WTC11 (cell line): ENCODE data around the gene PAM. TPM values are rescaled to one million over a fixed set of nuclear protein-coding genes. Genes with fewer than 3 reads are reported as not detected.

Experiments used
- ATAC-seq: fragments of 200-7000 bp; cut with Tn5 transposase; 2 replicates; pipeline ENCODE4 v1.10.0; 2021; ENCODE audit warnings: mild to moderate bottlenecking, moderate library complexity
- CTCF ChIA-PET: fragments of 300-600 bp; sonication (Branson Sonifier 250); formaldehyde crosslinking; loops from one replicate; lab custom pipeline; 2021; ENCODE audit warnings: antibody characterized with exemption; lab: Charles Lee
- POLR2A ChIA-PET: fragments of 350-600 bp; sonication (Branson Sonifier 250); formaldehyde crosslinking; loops from one replicate; lab custom pipeline; 2021; ENCODE audit warnings: antibody characterized with exemption; lab: Charles Lee
- DNase-seq: peaks from one replicate; pipeline ENCODE4 v3.0.0; 2021; ENCODE audit warnings: low spot score
- H3K27ac Mint-ChIP-seq: 2 replicates; pipeline ENCODE4 v1.8.0; 2021; ENCODE audit warnings: mixed read lengths
- H3K27me3 Mint-ChIP-seq: 2 replicates; pipeline ENCODE4 v1.8.0; 2021; ENCODE audit warnings: low read depth, mild to moderate bottlenecking, moderate library complexity, mixed read lengths
- H3K36me3 Mint-ChIP-seq: 2 replicates; pipeline ENCODE4 v1.8.0; 2021; ENCODE audit warnings: mixed read lengths
- H3K4me1 Mint-ChIP-seq: 2 replicates; pipeline ENCODE4 v1.8.0; 2022; ENCODE audit warnings: mixed read lengths
- H3K4me3 Mint-ChIP-seq: 2 replicates; pipeline ENCODE4 v1.8.0; 2021; ENCODE audit warnings: mild to moderate bottlenecking, moderate library complexity, mixed read lengths
- H3K9me3 Mint-ChIP-seq: 2 replicates; pipeline ENCODE4 v1.8.0; 2021; ENCODE audit warnings: mixed read lengths
- ARID4B ChIP-seq: sonication (generic); formaldehyde crosslinking; IDR thresholded peaks from 2 replicates; pipeline ENCODE4 v1.8.0; 2023; ENCODE audit warnings: missing genetic modification reagents, mild to moderate bottlenecking, borderline replicate concordance
- GRHL2 ChIP-seq: fragments of 250-450 bp; sonication (Bioruptor Pico); IDR thresholded peaks from 2 replicates; pipeline ENCODE4 v1.8.0; 2022; ENCODE audit warnings: mild to moderate bottlenecking, moderate library complexity; ENCODE audit not compliant: insufficient replicate concordance, severe bottlenecking
- IRF1 ChIP-seq: sonication (generic); formaldehyde crosslinking; IDR thresholded peaks from 2 replicates; pipeline ENCODE4 v1.8.0; 2023; ENCODE audit warnings: missing genetic modification reagents
- MYBL2 ChIP-seq: sonication (generic); formaldehyde crosslinking; IDR thresholded peaks from 2 replicates; pipeline ENCODE4 v1.8.1; 2023; ENCODE audit warnings: mild to moderate bottlenecking, moderate library complexity, missing genetic modification reagents
- PRDM15 ChIP-seq: sonication (generic); formaldehyde crosslinking; IDR thresholded peaks from 2 replicates; pipeline ENCODE4 v1.8.0; 2022; ENCODE audit warnings: missing genetic modification reagents
- PREB ChIP-seq: sonication (generic); formaldehyde crosslinking; IDR thresholded peaks from 2 replicates; pipeline ENCODE4 v1.8.1; 2022; ENCODE audit warnings: mild to moderate bottlenecking, missing genetic modification reagents, moderate library complexity, borderline replicate concordance
- SMAD3 ChIP-seq: sonication (generic); formaldehyde crosslinking; IDR thresholded peaks from 2 replicates; pipeline ENCODE4 v1.8.0; 2022; ENCODE audit warnings: missing genetic modification reagents, mild to moderate bottlenecking, borderline replicate concordance
- TEAD4 ChIP-seq: sonication (generic); formaldehyde crosslinking; IDR thresholded peaks from 2 replicates; pipeline ENCODE4 v1.8.0; 2022; ENCODE audit warnings: mild to moderate bottlenecking, missing genetic modification reagents
- ZMAT4 ChIP-seq: fragments of 250-450 bp; sonication (Bioruptor Pico); IDR thresholded peaks from 2 replicates; pipeline ENCODE4 v1.9.0; 2021; ENCODE audit warnings: mild to moderate bottlenecking
- ZNF121 ChIP-seq: sonication (generic); formaldehyde crosslinking; IDR thresholded peaks from 2 replicates; pipeline ENCODE4 v1.8.0; 2023; ENCODE audit warnings: missing genetic modification reagents
- ZNF138 ChIP-seq: sonication (generic); formaldehyde crosslinking; conservative IDR thresholded peaks from 2 replicates; pipeline ENCODE4 v1.8.1; 2022; ENCODE audit warnings: mild to moderate bottlenecking, moderate library complexity, missing genetic modification reagents
- ZNF532 ChIP-seq: fragments of 250-450 bp; sonication (Bioruptor Pico); IDR thresholded peaks from 2 replicates; pipeline ENCODE4 v1.9.0; 2021; ENCODE audit warnings: mild to moderate bottlenecking, borderline replicate concordance
- total RNA-seq: library from RNA; stranded (reverse); gene quantifications from 3 replicates; pipeline ENCODE4 v1.2.3, GENCODE V29; 2021

PAM gene
- total RNA-seq, 1 experiment from 2014 or later: 52.3 TPM

GRCh38 chr5:102922799-102923477, 167.8 kb downstream of the PAM start:
- ATAC-seq (no peak), DNase-seq (no peak)
- H3K9me3 Mint-ChIP-seq: no peaks in the 10 kb centered on the region
- TF ChIP-seq TEAD4 (CRISPR knock-in tag) (no peak), PRDM15 (CRISPR knock-in tag) (no peak), ZNF138 (CRISPR knock-in tag) (no peak), ARID4B (CRISPR knock-in tag) (no peak), ZMAT4 (CRISPR knock-in tag) (no peak), IRF1 (CRISPR knock-in tag) (no peak)
- ChIA-PET CTCF (no interaction called here), POLR2A (no interaction called here)
- H3K36me3 Mint-ChIP-seq: no peaks in the 10 kb centered on the region
- H3K4me3 Mint-ChIP-seq: no peak overlapping the region
- H3K4me1 Mint-ChIP-seq: peaks cover 16% of the 10 kb centered on the region
- H3K27ac Mint-ChIP-seq: no peak overlapping the region
- no peaks in the 10 kb centered on the region for H3K27me3 Mint-ChIP-seq

- Mint-ChIP-seq H3K9me3 (no peaks in the 10 kb centered on the region), H3K4me3 (no peak overlapping the region), H3K27ac (no peak overlapping the region), H3K4me1 (peaks cover 7% of the 10 kb centered on the region; the same call in 1 of the 2 replicates), H3K27me3 (no peaks in the 10 kb centered on the region), H3K36me3 (no peaks in the 10 kb centered on the region)
- TF ChIP-seq ZNF121 (CRISPR knock-in tag) (no peak), GRHL2 (CRISPR knock-in tag) (no peak), SMAD3 (no peak), PRDM15 (CRISPR knock-in tag) (no peak), PREB (CRISPR knock-in tag) (no peak), ZNF532 (no peak), IRF1 (CRISPR knock-in tag) (no peak), MYBL2 (CRISPR knock-in tag) (no peak)
- ChIA-PET POLR2A (no interaction called here), CTCF (no interaction called here)
- ATAC-seq (no peak), DNase-seq (no peak)
Measured at GRCh38 chr5:102924963-102925362, 169.9 kb downstream of the PAM start.
